Measurements from ENCODE around the gene BAZ2B.
"Not testable (repeated sequence)": the region's sequence is repeated elsewhere in the genome, so short reads cannot be mapped to it uniquely, and the experiment has no call there.

BAZ2B gene

GRCh38 chr2:159362816-159363251, 253.5 kb downstream of the BAZ2B start:
- Histone ChIP-seq H3K27me3 (ENCODE audit: insufficient read depth, low read length) (no peaks in the 10 kb centered on the region), H3K4me1 (ENCODE audit: insufficient read depth, low read length) (no peaks in the 10 kb centered on the region), H3K36me3 (ENCODE audit: insufficient read depth, low read length) (peaks cover 29% of the 10 kb centered on the region), H3K4me3 (ENCODE audit: low read length) (no peak overlapping the region), H3K9me3 (ENCODE audit: insufficient read depth, low read depth, low read length) (no peaks in the 10 kb centered on the region), H3K27ac (ENCODE audit: low read depth, low read length) (no peak overlapping the region), H3K9ac (ENCODE audit: low read depth, low read length) (no peak overlapping the region)
- 94% methylated on average over 2 of the region's 2 CpGs for WGBS

DNA sequence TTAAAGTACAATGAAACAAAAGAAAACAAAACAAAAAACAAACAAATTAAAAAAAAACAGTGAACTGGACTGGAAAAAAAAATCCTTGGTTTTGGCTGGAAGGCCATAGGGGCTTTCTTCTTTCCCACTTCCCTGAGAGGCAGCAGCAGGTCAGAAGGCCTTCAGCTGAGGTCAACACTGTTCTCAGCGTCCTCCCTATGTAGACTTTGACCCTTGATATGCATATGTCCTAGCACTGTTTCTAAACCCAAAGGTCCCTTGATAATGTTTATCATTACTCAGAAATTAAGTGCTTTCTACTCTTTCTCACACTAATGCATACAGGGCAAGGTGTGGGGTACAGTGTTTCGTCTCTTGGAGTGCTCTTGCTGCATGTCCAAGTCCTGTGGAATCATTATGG, 254.3 kb downstream of the BAZ2B start:
- no peaks in the 10 kb centered on the region for H3K4me1 ChIP-seq (ENCODE audit: insufficient read depth, low read length)
- 100% methylated on average over 2 of the region's 2 CpGs for WGBS
- no peak overlapping the region for H3K9ac ChIP-seq (ENCODE audit: low read depth, low read length)
- H3K9me3 ChIP-seq (ENCODE audit: insufficient read depth, low read depth, low read length) = no peaks in the 10 kb centered on the region
- no peak overlapping the region for H3K4me3 ChIP-seq (ENCODE audit: low read length)
- peaks cover 26% of the 10 kb centered on the region for H3K36me3 ChIP-seq (ENCODE audit: insufficient read depth, low read length)
- no peaks in the 10 kb centered on the region for H3K27me3 ChIP-seq (ENCODE audit: insufficient read depth, low read length)
- no peak overlapping the region for H3K27ac ChIP-seq (ENCODE audit: low read depth, low read length)

DNA sequence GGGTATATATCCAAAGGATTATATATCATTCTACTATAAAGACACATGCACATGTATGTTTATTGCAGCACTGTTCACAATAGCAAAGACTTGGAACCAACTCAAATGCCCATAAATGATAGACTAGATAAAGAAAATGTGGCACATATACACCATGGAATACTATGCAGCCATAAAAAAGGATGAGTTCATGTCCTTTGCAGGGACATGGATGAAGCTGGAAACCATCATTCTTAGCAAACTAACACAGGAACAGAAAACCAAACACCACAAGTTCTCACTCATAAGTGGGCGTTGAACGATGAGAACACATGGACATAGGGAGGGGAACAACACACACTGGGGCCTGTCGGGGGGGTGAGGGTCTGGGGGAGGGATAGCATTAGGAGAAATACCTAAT, 254.7 kb downstream of the BAZ2B start:
- peaks cover 21% of the 10 kb centered on the region for H3K36me3 ChIP-seq (ENCODE audit: insufficient read depth, low read length)
- H3K9me3 ChIP-seq (ENCODE audit: insufficient read depth, low read depth, low read length); H3K27me3 ChIP-seq (ENCODE audit: insufficient read depth, low read length); H3K4me1 ChIP-seq (ENCODE audit: insufficient read depth, low read length); H3K27ac ChIP-seq (ENCODE audit: low read depth, low read length); H3K4me3 ChIP-seq (ENCODE audit: low read length); H3K9ac ChIP-seq (ENCODE audit: low read depth, low read length): not testable (repeated sequence)
- WGBS = 95% methylated on average over 3 of the region's 3 CpGs

DNA sequence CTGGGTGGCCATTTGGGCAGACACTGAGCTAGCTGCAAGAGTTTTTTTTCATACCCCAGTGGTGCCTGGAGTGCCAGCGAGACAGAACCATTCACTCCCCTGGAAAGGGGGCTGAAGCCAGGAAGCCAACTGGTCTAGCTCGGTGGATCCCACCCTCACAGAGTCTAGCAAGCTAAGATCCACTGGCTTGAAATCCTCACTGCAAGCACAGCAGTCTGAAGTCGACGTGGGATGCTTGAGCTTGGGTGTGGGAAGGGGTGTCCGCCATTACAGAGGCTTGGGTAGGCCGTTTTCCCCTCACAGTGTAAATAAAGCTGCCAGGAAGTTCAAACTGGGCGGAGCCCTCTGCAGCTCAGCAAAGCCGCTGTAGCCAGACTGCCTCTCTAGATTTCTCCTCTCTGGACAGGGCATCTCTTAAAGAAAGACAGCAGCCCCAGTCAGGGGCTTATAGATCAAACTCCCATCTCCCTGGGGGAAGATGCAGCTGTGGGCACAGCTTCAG, 260.2 kb downstream of the BAZ2B start:
- Histone ChIP-seq H3K27me3 (ENCODE audit: insufficient read depth, low read length) (no peaks in the 10 kb centered on the region), H3K27ac (ENCODE audit: low read depth, low read length) (no peak overlapping the region), H3K4me3 (ENCODE audit: low read length) (no peak overlapping the region), H3K9ac (ENCODE audit: low read depth, low read length) (no peak overlapping the region), H3K4me1 (ENCODE audit: insufficient read depth, low read length) (no peaks in the 10 kb centered on the region), H3K9me3 (ENCODE audit: insufficient read depth, low read depth, low read length) (no peaks in the 10 kb centered on the region), H3K36me3 (ENCODE audit: insufficient read depth, low read length) (peaks cover 6% of the 10 kb centered on the region; the same call in 1 of the 2 replicates)
- 95% methylated on average over 8 of the region's 8 CpGs for WGBS

GRCh38 chr2:159351977-159352376, 264.4 kb downstream of the BAZ2B start:
- H3K9ac ChIP-seq (ENCODE audit: low read depth, low read length) = no peak overlapping the region
- H3K36me3 ChIP-seq (ENCODE audit: insufficient read depth, low read length) = peaks cover 34% of the 10 kb centered on the region
- no peak overlapping the region for H3K27ac ChIP-seq (ENCODE audit: low read depth, low read length)
- no peaks in the 10 kb centered on the region for H3K4me1 ChIP-seq (ENCODE audit: insufficient read depth, low read length)
- 86% methylated on average over 3 of the region's 3 CpGs for WGBS
- H3K9me3 ChIP-seq (ENCODE audit: insufficient read depth, low read depth, low read length) = no peaks in the 10 kb centered on the region
- H3K27me3 ChIP-seq (ENCODE audit: insufficient read depth, low read length) = no peaks in the 10 kb centered on the region
- H3K4me3 ChIP-seq (ENCODE audit: low read length) = no peak overlapping the region

- Histone ChIP-seq H3K9ac (ENCODE audit: low read depth, low read length) (no peak overlapping the region), H3K4me1 (ENCODE audit: insufficient read depth, low read length) (no peaks in the 10 kb centered on the region), H3K4me3 (ENCODE audit: low read length) (no peak overlapping the region), H3K27ac (ENCODE audit: low read depth, low read length) (no peak overlapping the region), H3K9me3 (ENCODE audit: insufficient read depth, low read depth, low read length) (no peaks in the 10 kb centered on the region), H3K36me3 (ENCODE audit: insufficient read depth, low read length) (peaks cover 44% of the 10 kb centered on the region), H3K27me3 (ENCODE audit: insufficient read depth, low read length) (no peaks in the 10 kb centered on the region)
- WGBS = 93% methylated on average over 6 of the region's 6 CpGs
Observed at GRCh38 chr2:159349674-159350299, 266.6 kb downstream of the BAZ2B start.

DNA sequence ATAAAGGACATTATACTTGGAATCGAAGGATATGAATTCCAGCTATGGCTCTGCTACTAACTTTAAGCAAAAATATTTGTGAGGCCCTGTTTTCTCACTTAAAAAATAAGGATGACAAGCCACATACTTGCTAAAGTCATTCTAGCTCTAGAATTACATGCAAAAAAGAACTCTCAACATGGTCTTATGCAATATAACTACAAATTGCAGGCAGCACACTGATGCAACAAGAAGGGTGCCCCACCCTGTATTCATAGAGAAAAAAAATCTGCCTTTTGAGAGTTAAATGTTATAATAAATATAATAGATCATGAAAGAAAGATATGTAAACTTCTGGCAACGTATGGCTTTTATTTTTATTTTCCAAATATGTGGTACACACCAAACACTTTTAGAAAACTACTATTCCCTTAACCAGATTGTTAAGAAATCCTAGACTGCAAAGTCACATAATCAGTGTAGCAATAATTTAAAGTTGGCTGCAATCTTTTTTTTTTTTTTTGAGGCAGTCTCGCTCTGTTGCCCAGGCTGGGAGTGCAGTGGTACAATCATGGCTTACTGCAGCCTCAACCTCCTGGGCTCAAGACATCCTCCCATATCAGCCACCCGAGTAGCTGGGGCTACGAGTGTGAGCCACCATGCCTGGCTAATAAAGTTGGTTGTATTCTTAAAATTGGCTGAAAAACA, 289.6 kb downstream of the BAZ2B start:
- Histone ChIP-seq H3K9ac (ENCODE audit: low read depth, low read length) (no peak overlapping the region), H3K36me3 (ENCODE audit: insufficient read depth, low read length) (peaks cover 52% of the 10 kb centered on the region), H3K4me3 (ENCODE audit: low read length) (no peak overlapping the region), H3K9me3 (ENCODE audit: insufficient read depth, low read depth, low read length) (no peaks in the 10 kb centered on the region), H3K4me1 (ENCODE audit: insufficient read depth, low read length) (no peaks in the 10 kb centered on the region), H3K27ac (ENCODE audit: low read depth, low read length) (no peak overlapping the region), H3K27me3 (ENCODE audit: insufficient read depth, low read length) (no peaks in the 10 kb centered on the region)
- WGBS = 89% methylated on average over 5 of the region's 5 CpGs

GRCh38 chr2:159322419-159322818, 293.9 kb downstream of the BAZ2B start:
- no peaks in the 10 kb centered on the region for H3K27me3 ChIP-seq (ENCODE audit: insufficient read depth, low read length)

DNA sequence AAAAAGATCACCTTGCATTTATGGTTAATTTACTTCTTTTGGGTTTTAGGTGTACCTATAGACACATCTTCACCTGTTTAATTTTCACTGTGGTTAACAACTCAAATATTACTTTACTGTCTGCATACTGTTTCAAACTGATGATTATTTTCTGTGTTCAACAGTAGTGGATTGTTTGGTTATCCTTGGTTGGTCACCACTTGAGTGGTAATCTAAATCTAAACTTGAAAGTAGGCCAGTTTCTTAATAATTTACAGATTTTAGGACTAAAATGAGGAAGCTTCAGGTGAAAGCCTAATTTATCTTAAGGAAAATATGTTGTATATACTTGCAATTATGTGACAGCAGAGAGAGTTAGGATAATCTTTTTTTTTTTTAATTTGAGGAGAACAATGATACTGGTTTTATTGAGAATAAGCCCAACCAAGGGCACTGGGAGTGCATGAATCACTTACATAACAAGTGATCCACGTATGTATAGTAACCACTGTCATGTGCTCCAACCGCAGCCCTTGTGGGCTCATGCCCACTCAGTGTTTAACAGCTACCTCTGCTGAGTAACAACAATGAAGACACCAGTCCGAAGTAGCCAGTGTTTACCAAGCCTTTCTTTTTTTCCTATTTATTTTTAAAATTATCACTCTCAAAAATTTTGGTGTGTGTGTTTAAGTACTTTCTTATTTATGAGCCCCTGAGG, 298.8 kb downstream of the BAZ2B start:
- Histone ChIP-seq H3K9me3 (ENCODE audit: insufficient read depth, low read depth, low read length) (no peaks in the 10 kb centered on the region), H3K36me3 (ENCODE audit: insufficient read depth, low read length) (peaks cover 38% of the 10 kb centered on the region; the same call in 1 of the 2 replicates), H3K9ac (ENCODE audit: low read depth, low read length) (no peak overlapping the region), H3K27me3 (ENCODE audit: insufficient read depth, low read length) (no peaks in the 10 kb centered on the region), H3K4me3 (ENCODE audit: low read length) (no peak overlapping the region), H3K4me1 (ENCODE audit: insufficient read depth, low read length) (no peaks in the 10 kb centered on the region), H3K27ac (ENCODE audit: low read depth, low read length) (no peak overlapping the region)
- WGBS = 91% methylated on average over 3 of the region's 3 CpGs

More at GRCh38 chr2:159322419-159322818, 293.9 kb downstream of the BAZ2B start:
- Histone ChIP-seq H3K4me3 (ENCODE audit: low read length) (no peak overlapping the region), H3K4me1 (ENCODE audit: insufficient read depth, low read length) (no peaks in the 10 kb centered on the region), H3K36me3 (ENCODE audit: insufficient read depth, low read length) (peaks cover 51% of the 10 kb centered on the region), H3K9ac (ENCODE audit: low read depth, low read length) (no peak overlapping the region), H3K27ac (ENCODE audit: low read depth, low read length) (no peak overlapping the region), H3K9me3 (ENCODE audit: insufficient read depth, low read depth, low read length) (no peaks in the 10 kb centered on the region)

DNA sequence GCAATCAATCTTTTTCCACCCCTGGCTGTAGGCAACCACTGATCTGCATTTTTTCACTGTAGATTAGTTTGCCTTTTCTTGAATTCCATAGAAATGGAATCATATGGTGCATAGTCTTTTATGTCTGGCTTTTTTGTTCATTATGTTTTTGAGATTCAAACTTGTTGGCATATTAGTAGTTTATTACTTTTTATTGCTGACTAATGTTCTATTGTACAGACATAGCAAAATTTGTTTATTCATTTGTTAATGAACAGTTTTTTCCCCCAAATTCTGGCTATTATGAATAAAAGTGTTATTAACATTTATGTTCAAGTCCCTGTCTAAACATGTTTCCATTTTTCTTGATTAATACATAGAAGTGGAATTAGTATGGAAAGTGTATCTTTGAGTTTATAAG, 308.4 kb downstream of the BAZ2B start:
- Histone ChIP-seq H3K27ac (ENCODE audit: low read depth, low read length) (no peak overlapping the region), H3K27me3 (ENCODE audit: insufficient read depth, low read length) (no peaks in the 10 kb centered on the region), H3K9me3 (ENCODE audit: insufficient read depth, low read depth, low read length) (no peaks in the 10 kb centered on the region), H3K36me3 (ENCODE audit: insufficient read depth, low read length) (no peaks in the 10 kb centered on the region), H3K4me3 (ENCODE audit: low read length) (no peak overlapping the region), H3K4me1 (ENCODE audit: insufficient read depth, low read length) (no peaks in the 10 kb centered on the region), H3K9ac (ENCODE audit: low read depth, low read length) (no peak overlapping the region)

GRCh38 chr2:159300586-159300985, 315.8 kb downstream of the BAZ2B start:
- H3K4me1 ChIP-seq (ENCODE audit: insufficient read depth, low read length) = no peaks in the 10 kb centered on the region
- H3K36me3 ChIP-seq (ENCODE audit: insufficient read depth, low read length) = no peaks in the 10 kb centered on the region
- no peak overlapping the region for H3K9ac ChIP-seq (ENCODE audit: low read depth, low read length)
- no peaks in the 10 kb centered on the region for H3K27me3 ChIP-seq (ENCODE audit: insufficient read depth, low read length)
- H3K9me3 ChIP-seq (ENCODE audit: insufficient read depth, low read depth, low read length) = no peaks in the 10 kb centered on the region
- no peak overlapping the region for H3K4me3 ChIP-seq (ENCODE audit: low read length)
- H3K27ac ChIP-seq (ENCODE audit: low read depth, low read length) = no peak overlapping the region
- 100% methylated on average over 3 of the region's 3 CpGs for WGBS
